Colon (tissue), 2 donors: ENCODE data around the gene FOXP1.
"Not testable (repeated sequence)": the region's sequence is repeated elsewhere in the genome, so short reads cannot be mapped to it uniquely, and the experiment has no call there.

ENCODE experiments used
- FAIRE-seq: peaks from 2 replicates; lab custom pipeline; 2012; peaks lifted over from hg19 to GRCh38; lab: Jason Lieb, UNC
- donor health status: control.
- donor health status: control.

The FOXP1 gene

DNA sequence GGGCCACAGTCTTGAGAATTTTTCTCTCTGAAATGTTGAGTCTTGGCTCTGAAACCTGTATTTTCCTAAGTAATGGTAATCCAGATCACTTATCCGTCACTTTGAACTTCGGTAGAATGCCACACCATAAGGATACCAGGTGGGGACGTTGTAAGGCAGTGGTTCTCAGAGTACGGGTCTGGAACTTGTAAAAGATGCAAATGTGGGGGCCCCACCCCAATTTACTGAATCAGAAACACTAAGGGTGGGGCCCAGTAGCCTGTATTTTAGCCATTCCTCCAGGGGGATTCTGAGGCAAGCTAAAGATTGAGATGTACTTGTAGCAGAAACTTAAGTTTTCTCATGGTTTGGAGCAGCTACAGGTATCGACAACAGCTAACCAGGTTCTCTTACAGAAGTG, 555.3 kb downstream of the FOXP1 start:
- FAIRE-seq: no peak

GRCh38 chr3:71026634-71027578, 556.6 kb downstream of the FOXP1 start:
- no peak for FAIRE-seq

DNA sequence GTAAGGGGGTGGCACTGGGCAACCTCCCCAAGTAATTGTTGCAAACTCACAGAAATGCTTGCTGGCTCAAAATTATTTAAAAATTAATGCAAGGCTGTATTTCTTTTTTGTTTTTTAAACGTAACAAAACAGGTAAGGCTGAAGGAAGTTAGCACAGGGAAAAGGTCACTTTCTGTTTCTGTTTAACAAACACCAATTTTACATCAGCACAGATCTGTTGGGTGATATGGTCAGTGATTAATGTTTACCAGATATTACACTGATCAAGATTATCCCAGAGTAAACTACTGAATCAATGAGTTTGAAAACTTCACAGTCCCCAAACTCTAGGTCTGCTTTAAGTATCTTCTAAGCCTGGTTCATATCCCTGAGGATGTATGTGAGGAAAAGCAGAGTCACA, 558.0 kb downstream of the FOXP1 start:
- FAIRE-seq: no peak

DNA sequence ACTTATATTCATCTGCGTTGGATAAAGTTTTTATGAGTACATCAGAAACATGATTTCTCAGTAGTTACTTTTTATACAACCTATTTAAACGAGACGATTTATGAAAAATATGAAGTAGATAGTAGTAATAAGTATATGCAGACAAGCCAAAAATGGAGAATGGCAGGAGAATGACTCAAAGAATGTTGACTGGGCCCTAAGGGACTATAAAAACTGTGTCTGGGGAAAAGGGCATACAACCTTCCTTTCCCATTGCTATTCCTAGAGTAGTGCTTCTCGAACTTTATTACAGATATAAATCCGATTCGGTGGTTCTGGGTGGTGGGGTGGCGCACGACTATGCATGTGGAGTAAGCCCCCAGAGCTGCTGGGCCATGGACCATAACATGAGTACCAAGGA, 558.5 kb downstream of the FOXP1 start:
- no peak for FAIRE-seq

DNA sequence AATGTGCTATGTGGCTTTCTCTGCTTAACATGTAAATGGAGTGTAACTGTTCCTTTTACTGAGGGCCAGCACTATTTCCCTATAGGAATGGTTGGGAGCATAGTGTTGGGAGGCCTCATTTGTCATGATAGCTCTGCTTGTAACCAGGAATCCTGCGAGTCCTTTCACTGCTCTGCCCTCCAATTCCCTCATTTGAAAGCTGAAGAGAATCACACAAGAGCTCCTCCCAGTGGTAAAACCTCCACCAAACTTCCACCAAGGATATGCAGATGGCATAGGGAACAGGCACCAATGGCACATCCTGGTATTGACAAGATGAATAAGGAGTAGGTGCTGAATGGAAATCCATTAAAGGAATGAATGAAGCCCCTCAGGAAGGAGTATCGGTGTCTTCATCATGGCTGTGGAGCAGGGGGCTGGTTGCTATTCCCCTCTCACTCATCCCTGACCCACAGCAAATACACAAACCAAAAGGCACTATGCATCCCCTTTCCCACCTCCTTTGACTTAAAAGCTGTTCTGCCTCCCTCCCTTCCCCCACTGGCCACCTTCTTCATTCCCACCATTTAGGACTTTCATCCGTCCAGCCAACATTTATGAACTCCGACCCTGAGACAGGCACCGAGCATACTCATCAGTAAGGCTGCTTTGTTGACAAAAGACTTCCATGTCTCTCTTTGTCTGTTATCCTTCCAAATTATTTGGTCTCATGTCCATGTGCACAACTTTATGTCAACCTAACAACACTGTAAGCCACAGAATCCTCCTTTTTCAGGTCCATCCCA, 560.8 kb downstream of the FOXP1 start:
- FAIRE-seq: no peak

DNA sequence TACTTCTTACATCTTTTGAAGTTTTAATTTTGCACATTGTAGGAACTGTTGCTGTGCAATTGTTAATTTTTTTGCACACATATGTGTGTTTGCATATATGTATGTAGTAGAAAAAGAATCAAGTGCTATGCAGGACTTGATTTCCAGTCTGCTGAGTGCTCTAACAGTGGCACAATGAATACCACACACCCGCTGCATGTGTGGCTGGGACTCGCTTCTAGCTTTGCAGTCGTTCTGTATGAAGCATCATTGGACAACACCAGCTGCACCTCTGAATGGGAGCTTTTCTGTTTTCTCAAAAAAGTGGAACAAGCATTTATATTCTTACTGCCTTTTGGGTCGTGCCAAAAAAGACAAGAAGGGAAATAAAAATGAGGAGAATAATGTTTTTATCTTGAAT, 564.7 kb downstream of the FOXP1 start:
- FAIRE-seq: no peak

DNA sequence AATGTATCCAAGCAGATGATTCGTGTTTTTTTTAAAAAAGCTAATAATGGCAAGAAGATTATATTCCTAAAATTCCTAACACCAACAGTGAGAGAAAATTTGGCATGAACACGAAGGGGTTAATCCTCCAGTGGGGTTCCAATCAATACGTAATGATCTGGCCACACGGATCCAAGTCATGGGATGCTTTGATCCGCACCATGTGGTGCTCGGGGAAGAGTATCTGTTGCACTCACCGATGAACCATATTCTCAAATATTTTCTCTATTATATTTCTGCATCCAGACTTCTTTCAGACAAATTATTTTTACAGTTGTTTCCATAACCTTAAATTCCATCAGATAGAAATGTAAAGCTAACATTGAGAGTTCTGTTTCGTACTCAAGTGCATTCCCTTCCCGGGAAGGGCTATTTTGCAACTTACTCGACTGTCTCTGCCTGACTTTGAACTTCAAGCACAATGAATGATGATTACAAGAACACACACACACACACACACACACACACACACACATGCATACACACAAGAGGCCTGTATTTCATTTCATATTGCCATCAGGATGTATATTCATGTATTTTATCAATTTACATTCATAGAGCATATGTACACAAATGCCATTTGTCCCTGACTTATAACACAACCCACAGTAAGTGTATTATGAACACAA, 567.2 kb downstream of the FOXP1 start:
- no peak for FAIRE-seq

DNA sequence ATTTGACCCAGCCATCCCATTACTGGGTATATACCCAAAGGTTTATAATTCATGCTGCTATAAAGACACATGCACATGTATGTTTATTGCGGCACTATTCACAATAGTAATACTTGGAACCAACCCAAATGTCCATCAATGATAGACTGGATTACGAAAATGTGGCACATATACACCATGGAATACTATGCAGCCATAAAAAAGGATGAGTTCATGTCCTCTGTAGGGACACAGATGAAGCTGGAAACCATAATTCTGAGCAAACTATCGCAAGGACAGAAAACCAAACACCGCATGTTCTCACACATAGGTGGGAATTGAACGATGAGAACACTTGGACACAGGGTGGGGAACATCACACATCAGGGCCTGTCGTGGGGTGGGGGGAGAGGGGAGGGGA, 568.9 kb downstream of the FOXP1 start:
- FAIRE-seq: not testable (repeated sequence)

GRCh38 chr3:71012971-71013370, 570.6 kb downstream of the FOXP1 start:
- FAIRE-seq: no peak

DNA sequence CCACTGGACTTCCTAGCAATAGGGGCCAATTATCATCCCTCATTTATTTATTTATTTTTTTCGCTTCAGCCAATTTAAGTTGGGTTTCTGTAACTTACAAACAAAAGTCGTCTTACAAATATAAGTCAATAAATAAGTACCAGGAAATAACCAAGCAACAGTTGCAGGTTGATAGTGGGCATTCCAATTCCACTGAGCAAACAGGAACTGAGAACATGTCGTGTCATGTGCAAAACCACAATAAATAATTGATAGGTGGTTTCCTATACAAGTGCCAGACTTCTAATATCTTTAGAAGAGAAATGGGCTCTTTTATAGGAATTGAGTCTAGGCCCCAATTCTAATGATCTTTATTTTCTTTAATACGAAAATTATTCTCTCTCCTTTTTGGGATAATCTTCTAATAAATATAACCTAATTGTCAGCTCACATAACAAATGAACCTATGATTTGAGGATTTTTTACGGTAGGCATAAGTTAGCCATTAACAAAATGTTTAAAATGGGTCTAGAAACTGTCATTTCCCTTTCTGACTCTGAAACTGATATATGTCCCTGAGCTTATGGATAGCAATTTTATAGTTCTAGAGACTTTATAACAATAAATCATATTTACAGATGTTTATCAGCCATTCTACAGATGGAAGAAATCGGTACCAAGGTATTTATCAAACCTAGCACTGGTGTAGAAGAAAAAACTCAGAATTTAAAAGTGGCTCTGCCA, 571.8 kb downstream of the FOXP1 start:
- no peak for FAIRE-seq

- no peak for FAIRE-seq
Observed at GRCh38 chr3:71010726-71011455, 572.6 kb downstream of the FOXP1 start.

DNA sequence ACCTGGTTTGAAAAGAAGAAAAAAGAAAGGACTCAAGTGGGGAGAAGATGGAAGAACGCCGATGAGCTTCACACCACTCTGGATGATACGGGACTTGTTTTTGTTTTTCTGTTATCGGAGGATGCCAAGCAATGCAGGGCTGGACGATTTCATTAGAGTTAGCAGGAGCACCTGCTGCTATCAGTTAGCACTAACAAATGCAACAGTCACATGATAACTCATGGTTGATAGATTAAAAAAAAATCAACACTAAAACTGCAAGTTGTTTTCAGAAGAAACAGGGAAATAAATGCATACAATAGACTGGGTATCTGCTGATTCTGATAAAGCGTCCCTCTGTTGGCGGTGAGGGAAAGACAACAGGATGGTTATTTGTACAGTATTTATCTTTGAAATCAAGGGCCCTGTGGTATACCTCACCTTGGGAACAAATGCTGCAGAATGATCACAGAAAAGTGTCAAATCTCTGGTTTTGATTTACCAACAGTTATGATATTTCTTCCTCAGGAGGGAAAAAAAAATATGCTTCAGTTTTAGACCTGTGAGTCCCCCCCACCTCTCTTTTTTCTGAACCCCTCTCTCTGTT, 575.1 kb downstream of the FOXP1 start:
- FAIRE-seq: no peak

- peak; percentile 80 for FAIRE-seq
Observed at GRCh38 chr3:71006810-71007785, 576.4 kb downstream of the FOXP1 start.

DNA sequence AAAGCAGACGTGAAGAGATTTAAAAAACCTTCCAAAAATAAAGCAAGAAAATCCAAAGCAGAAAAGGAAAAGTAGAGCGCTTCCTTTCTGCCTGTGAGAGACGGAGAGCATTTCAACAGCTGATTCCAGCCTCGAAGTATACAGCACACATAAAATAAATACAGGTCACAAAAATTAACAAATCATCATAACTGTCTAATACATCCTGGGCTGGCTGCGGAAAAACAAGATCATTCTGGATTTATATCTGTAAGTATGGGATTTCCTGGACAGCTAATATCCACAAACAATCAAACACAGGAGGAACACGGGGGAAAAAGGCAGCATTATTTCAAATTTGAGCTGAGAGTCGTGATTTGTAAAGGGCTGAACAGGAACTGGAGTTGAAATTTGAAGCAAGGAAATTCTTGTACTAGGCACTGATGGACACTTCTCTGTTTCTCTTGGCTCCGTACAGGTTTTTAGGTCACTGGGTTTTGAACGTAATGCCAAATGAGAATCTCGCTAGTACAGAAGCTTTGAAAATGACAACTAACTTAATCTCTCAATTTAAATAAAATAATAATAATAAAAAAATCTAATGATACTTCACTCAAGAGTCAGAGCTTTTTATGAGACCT, 577.7 kb downstream of the FOXP1 start:
- FAIRE-seq: no peak

DNA sequence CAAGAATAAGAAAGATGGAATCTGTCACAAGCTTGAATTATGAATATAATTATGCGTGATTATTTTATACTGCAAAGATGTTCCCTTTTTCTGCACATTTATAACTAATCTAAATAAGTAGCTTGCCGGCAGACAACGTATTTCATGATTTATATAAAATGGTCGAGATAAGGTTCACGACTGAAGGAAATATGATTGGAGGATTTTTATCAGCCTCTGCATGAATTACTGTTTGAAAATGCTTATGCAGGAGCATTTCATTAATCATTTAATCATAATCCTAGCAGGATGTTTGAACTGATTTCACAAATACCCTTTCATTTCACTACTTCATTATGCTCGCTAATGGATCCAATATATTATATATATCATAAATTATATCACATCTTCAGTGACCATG, 580.0 kb downstream of the FOXP1 start:
- FAIRE-seq: no peak

- no peak for FAIRE-seq
Observed at GRCh38 chr3:71002298-71002697, 581.2 kb downstream of the FOXP1 start.

- no peak for FAIRE-seq
Observed at GRCh38 chr3:71001303-71001830, 582.2 kb downstream of the FOXP1 start.

DNA sequence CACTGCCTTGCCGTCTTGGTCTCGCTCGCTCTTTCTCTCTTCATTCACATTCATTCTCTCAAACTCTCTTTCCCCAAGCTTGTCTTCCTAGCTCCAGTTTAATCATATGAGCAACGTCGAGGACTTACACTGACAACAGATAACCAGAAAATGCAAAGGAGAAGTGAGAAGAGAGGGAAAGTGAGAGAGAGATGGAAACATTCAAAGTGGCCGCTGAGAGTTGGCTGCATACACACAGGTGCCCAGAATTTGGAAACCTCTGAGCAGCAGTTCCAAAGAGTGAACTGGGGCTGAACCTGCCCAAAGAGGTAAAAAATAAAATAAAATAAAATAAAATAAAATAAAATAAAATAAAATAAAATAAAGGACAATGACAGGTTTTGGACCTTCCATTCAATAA, 583.0 kb downstream of the FOXP1 start:
- no peak for FAIRE-seq

- no peak for FAIRE-seq
Observed at GRCh38 chr3:70999730-71000129, 583.8 kb downstream of the FOXP1 start.
